Astrocyte (in vitro differentiated cells and primary cell): ENCODE results near the gene ELOVL1. TPM values are rescaled to one million over a fixed set of nuclear protein-coding genes. Genes with fewer than 3 reads are reported as not detected.

Source experiments
- DNase-seq: peaks from one replicate; pipeline ENCODE4 v3.0.0-alpha.2; 2010; ENCODE audit warnings: low read depth
- FAIRE-seq: peaks from 2 replicates; lab custom pipeline; 2011; peaks lifted over from hg19 to GRCh38; lab: Jason Lieb, UNC
- H2AFZ ChIP-seq: 2 replicates; pipeline ENCODE4 v1.6.0; 2012; ENCODE audit warnings: low read depth, low read length, inconsistent platforms
- H3K27ac ChIP-seq: 2 replicates; pipeline ENCODE4 v1.5.1; 2011; ENCODE audit warnings: low read depth, low read length, inconsistent platforms
- H3K27me3 ChIP-seq: 2 replicates; pipeline ENCODE4 v1.6.0; 2011; ENCODE audit warnings: low read length, inconsistent platforms; ENCODE audit not compliant: insufficient read depth
- H3K36me3 ChIP-seq: 2 replicates; pipeline ENCODE4 v1.5.1; 2011; ENCODE audit warnings: low read length, inconsistent platforms; ENCODE audit not compliant: insufficient read depth
- H3K4me1 ChIP-seq: 2 replicates; pipeline ENCODE4 v1.5.1; 2011; ENCODE audit warnings: low read length, inconsistent platforms; ENCODE audit not compliant: insufficient read depth
- H3K4me2 ChIP-seq: 2 replicates; pipeline ENCODE4 v1.6.0; 2012; ENCODE audit warnings: low read length, inconsistent platforms
- H3K4me3 ChIP-seq: 2 replicates; pipeline ENCODE4 v1.5.1; 2011; ENCODE audit warnings: low read depth, mild to moderate bottlenecking, low read length, inconsistent platforms; ENCODE audit not compliant: insufficient read depth
- H3K79me2 ChIP-seq: 2 replicates; pipeline ENCODE4 v1.6.0; 2012; ENCODE audit warnings: mild to moderate bottlenecking, low read length, inconsistent platforms; ENCODE audit not compliant: insufficient read depth
- H3K9ac ChIP-seq: 2 replicates; pipeline ENCODE4 v1.6.0; 2012; ENCODE audit warnings: mild to moderate bottlenecking, low read length, inconsistent platforms
- H3K9me3 ChIP-seq: 2 replicates; pipeline ENCODE4 v1.5.1; 2012; ENCODE audit warnings: low read depth, mild to moderate bottlenecking, low read length, inconsistent platforms; ENCODE audit not compliant: insufficient read depth
- H4K20me1 ChIP-seq: 2 replicates; pipeline ENCODE4 v1.6.0; 2012; ENCODE audit warnings: low read length, inconsistent platforms; ENCODE audit not compliant: insufficient read depth
- H3K27ac Mint-ChIP-seq: one replicate; pipeline ENCODE4 v1.8.0; 2021; ENCODE audit warnings: mild to moderate bottlenecking, mixed read lengths; ENCODE audit not compliant: unreplicated experiment
- H3K27me3 Mint-ChIP-seq: one replicate; pipeline ENCODE4 v1.8.0; 2021; ENCODE audit warnings: low read depth, mixed read lengths; ENCODE audit not compliant: unreplicated experiment
- H3K36me3 Mint-ChIP-seq: one replicate; pipeline ENCODE4 v1.8.0; 2021; ENCODE audit warnings: low read depth, mixed read lengths; ENCODE audit not compliant: unreplicated experiment
- H3K4me1 Mint-ChIP-seq: one replicate; pipeline ENCODE4 v1.8.0; 2021; ENCODE audit warnings: low read depth, mixed read lengths; ENCODE audit not compliant: unreplicated experiment
- H3K4me3 Mint-ChIP-seq: one replicate; pipeline ENCODE4 v1.8.0; 2021; ENCODE audit warnings: mild to moderate bottlenecking, moderate library complexity, mixed read lengths; ENCODE audit not compliant: unreplicated experiment
- H3K9me3 Mint-ChIP-seq: one replicate; pipeline ENCODE4 v1.8.0; 2021; ENCODE audit warnings: mild to moderate bottlenecking, mixed read lengths; ENCODE audit not compliant: unreplicated experiment
- CTCF ChIP-seq: IDR thresholded peaks from 2 replicates; pipeline ENCODE4 v1.5.1; 2011; ENCODE audit warnings: low read depth, mild to moderate bottlenecking, inconsistent platforms, low read length, moderate library complexity; ENCODE audit not compliant: insufficient read depth
- EZH2 ChIP-seq: IDR thresholded peaks from 2 replicates; pipeline ENCODE4 v1.6.1; 2012; ENCODE audit warnings: mild to moderate bottlenecking, low read length, inconsistent platforms; ENCODE audit not compliant: insufficient read depth
- total RNA-seq: library from RNA; stranded (reverse); gene quantifications from 2 replicates; pipeline ENCODE4 v1.2.1, GENCODE V29; 2021

The ELOVL1 gene
- total RNA-seq, 1 donor from 2014 or later, result 131 TPM

- Histone ChIP-seq H4K20me1 (peaks cover 64% of the 10 kb centered on the region), H3K27ac (no peak overlapping the region), H3K4me3 (no peak overlapping the region), H3K9ac (no peak overlapping the region), H3K27me3 (no peaks in the 10 kb centered on the region), H3K4me1 (peaks cover 50% of the 10 kb centered on the region), H3K79me2 (peaks cover 94% of the 10 kb centered on the region), H2AFZ (no peak overlapping the region), H3K9me3 (no peaks in the 10 kb centered on the region), H3K4me2 (no peak overlapping the region), H3K36me3 (peaks cover 45% of the 10 kb centered on the region)
- H3K27me3 Mint-ChIP-seq, result no peaks in the 10 kb centered on the region
- H3K36me3 Mint-ChIP-seq, result peaks cover 32% of the 10 kb centered on the region
- no peak overlapping the region for H3K4me3 Mint-ChIP-seq
- H3K27ac Mint-ChIP-seq, result no peak overlapping the region
- no peak for TF ChIP-seq EZH2
- TF ChIP-seq CTCF, result no peak
- DNase-seq (no peak), FAIRE-seq (no peak)
- H3K9me3 Mint-ChIP-seq, result no peaks in the 10 kb centered on the region
- H3K4me1 Mint-ChIP-seq, result peaks cover 21% of the 10 kb centered on the region
Observed at GRCh38 chr1:43363935-43364525, 3.8 kb downstream of the ELOVL1 start.

DNA sequence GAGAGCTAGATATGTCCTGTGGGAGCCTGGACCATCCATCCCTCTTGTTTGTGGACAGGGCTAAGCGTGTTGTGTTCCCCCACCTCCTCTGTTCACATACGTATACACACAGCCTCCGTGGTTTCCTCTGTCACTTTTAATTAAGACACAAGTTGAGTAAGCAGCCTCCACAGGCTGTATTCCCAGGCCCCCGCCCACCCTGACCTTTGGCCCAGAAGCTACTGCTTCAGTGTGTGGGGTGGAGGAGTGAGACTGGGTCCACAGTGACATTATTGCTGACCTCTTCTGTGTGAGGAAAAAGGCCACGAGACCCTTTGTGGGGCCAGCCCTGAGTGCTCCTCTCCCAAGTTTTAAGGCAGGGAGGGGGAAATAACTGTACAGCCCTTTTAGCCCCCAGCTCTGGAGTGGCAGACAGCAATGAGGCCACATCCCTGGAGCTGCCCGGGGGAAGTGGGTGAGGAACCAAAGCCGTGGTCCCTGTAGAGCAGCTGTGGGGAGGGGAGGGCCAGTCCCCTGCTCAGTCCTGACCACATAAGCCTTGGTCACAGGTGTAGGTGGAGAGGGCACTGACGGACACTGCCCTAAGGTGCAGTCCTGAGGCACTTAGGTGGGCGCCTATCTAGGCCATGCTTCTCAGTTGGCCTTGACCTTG, 4.4 kb downstream of the ELOVL1 start:
- no peak overlapping the region for H3K4me3 Mint-ChIP-seq

More for the DNA sequence above, 4.4 kb downstream of the ELOVL1 start:
- Mint-ChIP-seq H3K9me3 (no peaks in the 10 kb centered on the region), H3K36me3 (peaks cover 32% of the 10 kb centered on the region), H3K4me1 (peaks cover 18% of the 10 kb centered on the region), H3K27me3 (no peaks in the 10 kb centered on the region), H3K27ac (no peak overlapping the region)
- no peak for FAIRE-seq
- Histone ChIP-seq H3K36me3 (peaks cover 45% of the 10 kb centered on the region), H3K79me2 (peaks cover 91% of the 10 kb centered on the region), H3K27ac (no peak overlapping the region), H3K4me2 (no peak overlapping the region), H3K9me3 (no peaks in the 10 kb centered on the region), H3K4me1 (peaks cover 44% of the 10 kb centered on the region), H4K20me1 (peaks cover 64% of the 10 kb centered on the region), H3K4me3 (no peak overlapping the region), H2AFZ (no peak overlapping the region), H3K9ac (no peak overlapping the region), H3K27me3 (no peaks in the 10 kb centered on the region)
- TF ChIP-seq EZH2 (no peak), CTCF (no peak)
- no peak for DNase-seq
